Measurements from ENCODE around the gene PDE6A. TPM values are rescaled to one million over a fixed set of nuclear protein-coding genes. Genes with fewer than 3 reads are reported as not detected.

The PDE6A gene
- total and polyA plus RNA-seq, 2 experiments from 2014 or later: 3.6 to 3.9 TPM

- 77% methylated on average over 5 of the region's 5 CpGs for WGBS (ENCODE audit: low lambda C conversion rate, missing lambda C conversion rate)
- TF ChIP-seq EZH2 (IDR thresholded peaks at IDR 0.05; ENCODE audit: borderline replicate concordance) (no peak), CTCF (IDR thresholded peaks at IDR 0.05; ENCODE audit: poor library complexity) (no peak), EZH2phosphoT487 (IDR thresholded peaks at IDR 0.05; ENCODE audit: low read depth, severe bottlenecking, unreplicated experiment) (no peak)
- Histone ChIP-seq H4K20me1 (ENCODE audit: insufficient read depth, poor library complexity, severe bottlenecking) (no peaks in the 10 kb centered on the region), H3K79me2 (no peaks in the 10 kb centered on the region), H3K9me3 (ENCODE audit: low read depth) (no peaks in the 10 kb centered on the region), H3K27me3 (no peaks in the 10 kb centered on the region), H3K4me3 (no peak overlapping the region), H3K9me2 (replicated peaks; ENCODE audit: insufficient read depth) (no peaks in the 10 kb centered on the region), H2AFZ (no peak overlapping the region), H3K36me3 (replicated peaks; ENCODE audit: insufficient read depth, low read depth) (no peaks in the 10 kb centered on the region), H3K27ac (peak overlapping the region; percentile 95), H3K4me1 (ENCODE audit: insufficient read depth) (peaks cover 80% of the 10 kb centered on the region), H3K4me2 (no peak overlapping the region)
- DNase-seq (ENCODE audit: low spot score): no peak
Measured at GRCh38 chr5:149940941-149941644, 3.5 kb downstream of the PDE6A start.

- Histone ChIP-seq H3K4me1 (ENCODE audit: insufficient read depth) (peaks cover 72% of the 10 kb centered on the region), H3K36me3 (replicated peaks; ENCODE audit: insufficient read depth, low read depth) (no peaks in the 10 kb centered on the region), H3K4me2 (no peak overlapping the region), H3K27ac (peak overlapping the region; percentile 95), H3K9me2 (replicated peaks; ENCODE audit: insufficient read depth) (no peaks in the 10 kb centered on the region), H3K79me2 (no peaks in the 10 kb centered on the region), H3K4me3 (no peak overlapping the region), H3K9me3 (ENCODE audit: low read depth) (no peaks in the 10 kb centered on the region), H3K27me3 (no peaks in the 10 kb centered on the region), H4K20me1 (ENCODE audit: insufficient read depth, poor library complexity, severe bottlenecking) (no peaks in the 10 kb centered on the region), H2AFZ (no peak overlapping the region)
- TF ChIP-seq EZH2phosphoT487 (IDR thresholded peaks at IDR 0.05; ENCODE audit: low read depth, severe bottlenecking, unreplicated experiment) (no peak), EZH2 (IDR thresholded peaks at IDR 0.05; ENCODE audit: borderline replicate concordance) (no peak), CTCF (IDR thresholded peaks at IDR 0.05; ENCODE audit: poor library complexity) (no peak)
- peak; percentile 37 for DNase-seq (ENCODE audit: low spot score)
- 84% methylated on average over 9 of the region's 9 CpGs for WGBS (ENCODE audit: low lambda C conversion rate, missing lambda C conversion rate)
Measured at GRCh38 chr5:149940077-149940574, 4.5 kb downstream of the PDE6A start.

- WGBS (ENCODE audit: low lambda C conversion rate, missing lambda C conversion rate): 71% methylated on average over 6 of the region's 6 CpGs
- no peak overlapping the region for H3K4me3 ChIP-seq
- no peaks in the 10 kb centered on the region for H3K9me2 ChIP-seq (replicated peaks; ENCODE audit: insufficient read depth)
- H3K4me2 ChIP-seq: no peak overlapping the region
- no peak for DNase-seq (ENCODE audit: low spot score)
- no peaks in the 10 kb centered on the region for H4K20me1 ChIP-seq (ENCODE audit: insufficient read depth, poor library complexity, severe bottlenecking)
- no peaks in the 10 kb centered on the region for H3K9me3 ChIP-seq (ENCODE audit: low read depth)
- H3K4me1 ChIP-seq (ENCODE audit: insufficient read depth): peaks cover 66% of the 10 kb centered on the region
- TF ChIP-seq CTCF (IDR thresholded peaks at IDR 0.05; ENCODE audit: poor library complexity) (no peak), EZH2phosphoT487 (IDR thresholded peaks at IDR 0.05; ENCODE audit: low read depth, severe bottlenecking, unreplicated experiment) (no peak), EZH2 (IDR thresholded peaks at IDR 0.05; ENCODE audit: borderline replicate concordance) (no peak)
- no peaks in the 10 kb centered on the region for H3K36me3 ChIP-seq (replicated peaks; ENCODE audit: insufficient read depth, low read depth)
- no peaks in the 10 kb centered on the region for H3K27me3 ChIP-seq
- H3K27ac ChIP-seq: peak overlapping the region; percentile 95
- no peak overlapping the region for H2AFZ ChIP-seq
- H3K79me2 ChIP-seq: no peaks in the 10 kb centered on the region
Measured at GRCh38 chr5:149939546-149939945, 5.0 kb downstream of the PDE6A start.

All from hepatocyte (in vitro differentiated cells).